ENCODE data around the gene FAF1. TPM values are rescaled to one million over a fixed set of nuclear protein-coding genes. Genes with fewer than 3 reads are reported as not detected.
"Not testable (repeated sequence)": the region's sequence is repeated elsewhere in the genome, so short reads cannot be mapped to it uniquely, and the experiment has no call there.

The FAF1 gene
- total RNA-seq, 1 experiment from 2014 or later: 148 TPM

GRCh38 chr1:50775740-50776139, 184.3 kb downstream of the FAF1 start:
- DNase-seq (ENCODE audit: low read depth): no peak

DNA sequence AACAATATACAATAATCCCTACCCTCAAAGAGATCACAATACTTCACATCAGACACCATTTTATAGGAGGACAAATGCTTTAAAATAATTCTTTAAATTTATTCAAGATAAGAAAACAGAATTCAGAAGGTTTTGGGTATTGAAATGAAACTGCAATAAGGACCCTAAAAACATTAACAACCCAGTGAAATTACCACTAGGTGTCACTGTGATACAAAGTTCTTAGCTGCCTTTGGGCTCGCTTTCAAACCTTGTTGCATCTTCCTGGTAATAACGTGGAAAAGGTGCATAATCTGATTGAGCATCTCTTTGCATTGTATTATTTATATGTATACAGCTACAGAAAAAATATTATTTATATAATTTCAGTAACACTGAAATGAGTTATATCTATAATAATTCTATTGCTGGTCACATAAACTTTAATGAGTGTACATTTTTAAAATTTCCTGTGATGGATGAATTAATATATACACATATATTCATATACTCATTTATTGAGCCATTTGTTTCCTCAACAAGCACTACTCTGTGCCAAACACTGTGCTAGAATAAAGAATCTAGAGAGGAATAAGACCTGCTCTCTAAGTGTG, 185.2 kb downstream of the FAF1 start:
- peak; percentile 38 for DNase-seq (ENCODE audit: low read depth)

GRCh38 chr1:50766688-50767087, 193.4 kb downstream of the FAF1 start:
- no peak for DNase-seq (ENCODE audit: low read depth)

DNA sequence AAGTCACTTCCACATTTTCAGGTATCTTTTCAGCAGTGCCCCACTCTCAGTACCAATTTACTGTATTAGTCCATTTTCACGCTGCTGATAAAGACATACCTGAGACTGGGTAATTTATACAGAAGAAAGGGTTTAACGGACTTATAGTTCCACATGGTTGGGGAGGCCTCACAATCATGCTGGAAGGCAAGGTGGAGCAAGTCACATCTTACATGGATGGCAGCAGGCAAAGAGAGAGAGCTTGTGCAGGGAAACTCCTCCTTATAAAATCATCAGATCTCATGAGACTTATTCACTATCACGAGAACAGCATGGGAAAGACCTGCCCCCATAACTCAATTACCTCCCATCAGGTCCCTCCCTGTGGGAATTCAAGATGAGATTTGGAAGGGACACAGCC, 203.5 kb downstream of the FAF1 start:
- DNase-seq (ENCODE audit: low read depth): not testable (repeated sequence)

DNA sequence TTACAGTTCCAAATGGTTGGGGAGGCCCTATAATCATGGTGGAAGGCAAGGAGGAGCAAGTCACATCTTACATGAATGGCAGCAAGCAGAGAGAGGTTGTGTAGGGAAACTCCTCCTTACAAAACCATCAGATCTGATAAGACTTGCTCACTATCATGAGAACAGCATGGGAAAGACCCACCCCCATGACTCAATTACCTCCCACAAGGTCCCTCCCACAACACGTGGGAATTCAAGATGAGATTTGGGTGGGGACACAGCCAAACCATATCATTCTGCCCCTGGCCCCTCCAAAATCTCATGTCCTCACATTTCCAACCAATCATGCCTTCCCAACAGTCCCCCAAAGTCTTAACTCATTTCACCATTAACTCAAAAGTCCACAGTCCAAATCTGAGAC, 205.3 kb downstream of the FAF1 start:
- DNase-seq (ENCODE audit: low read depth): not testable (repeated sequence)

DNA sequence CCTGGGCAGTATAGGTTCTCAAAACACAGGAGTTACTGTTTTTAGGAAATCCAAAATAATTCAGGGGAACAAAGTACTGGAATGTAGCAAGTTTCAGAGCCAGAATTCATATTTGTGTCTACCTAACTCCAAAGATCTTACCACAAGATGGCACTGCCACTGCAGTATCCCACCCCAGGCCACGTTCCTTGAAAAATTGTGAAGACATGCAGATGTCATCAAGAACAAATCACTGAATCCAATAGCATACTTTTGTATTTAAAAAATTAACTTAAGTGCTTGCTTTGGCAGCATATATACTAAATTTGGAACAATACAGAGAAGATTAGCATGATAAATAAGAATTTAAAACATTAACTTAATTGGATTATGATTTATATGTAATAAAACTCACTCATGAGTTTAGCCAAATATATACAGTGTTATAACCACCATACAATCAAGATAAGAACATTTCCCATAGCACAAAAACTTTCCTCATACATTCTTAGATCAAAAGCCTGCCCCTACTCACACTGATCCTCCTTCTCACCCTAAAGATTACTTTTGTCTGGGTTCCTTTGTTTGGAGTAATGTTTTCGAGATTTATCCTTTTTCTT, 209.9 kb downstream of the FAF1 start:
- peak; percentile 19 for DNase-seq (ENCODE audit: low read depth)

GRCh38 chr1:50747394-50747793, 212.7 kb downstream of the FAF1 start:
- no peak for DNase-seq (ENCODE audit: low read depth)

- no peak for DNase-seq (ENCODE audit: low read depth)
These were observed 217.5 kb downstream of the FAF1 start for GRCh38 chr1:50742523-50742922.

DNA sequence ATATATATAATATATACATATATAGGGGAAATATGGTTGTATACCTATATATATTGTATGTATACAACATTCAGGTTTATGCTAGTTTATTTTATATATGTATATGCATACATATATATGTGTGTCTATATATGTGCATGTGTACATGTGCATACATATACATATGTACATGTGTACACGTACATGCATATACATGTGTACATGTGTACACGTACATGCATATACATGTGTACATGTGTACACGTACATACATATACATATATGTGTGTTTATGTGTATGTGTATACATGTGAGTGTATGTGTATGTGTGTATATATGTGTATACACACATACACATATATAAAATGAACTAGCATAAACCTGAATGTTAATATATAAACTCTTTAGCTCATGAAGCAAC, 220.9 kb downstream of the FAF1 start:
- DNase-seq (ENCODE audit: low read depth): no peak

- DNase-seq (ENCODE audit: low read depth): no peak
These were observed 224.6 kb downstream of the FAF1 start for GRCh38 chr1:50735443-50735842.

DNA sequence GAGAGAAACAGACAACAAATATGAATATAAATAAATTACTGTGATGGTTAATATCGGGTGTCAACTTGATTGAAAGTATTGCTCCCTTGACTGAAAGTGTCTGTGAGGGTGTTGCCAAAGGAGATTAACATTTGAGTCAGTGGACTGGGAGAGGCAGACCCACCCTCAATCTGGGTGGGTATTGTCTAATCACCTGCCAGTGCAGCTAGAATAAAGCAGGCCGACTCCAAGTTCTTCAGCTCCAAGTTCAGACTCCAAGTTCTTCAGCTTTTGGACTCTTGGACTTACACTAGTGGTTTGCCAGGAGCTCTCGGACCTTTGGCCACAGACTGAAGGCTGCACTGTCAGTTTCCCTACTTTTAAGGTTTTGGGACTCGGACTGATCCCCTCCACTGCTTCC, 232.5 kb downstream of the FAF1 start:
- DNase-seq (ENCODE audit: low read depth): not testable (repeated sequence)

GRCh38 chr1:50724626-50725286, 235.3 kb downstream of the FAF1 start:
- DNase-seq (ENCODE audit: low read depth): no peak

GRCh38 chr1:50720457-50721053, 239.5 kb downstream of the FAF1 start:
- DNase-seq (ENCODE audit: low read depth): no peak

- DNase-seq (ENCODE audit: low read depth): no peak
These were observed 240.9 kb downstream of the FAF1 start for GRCh38 chr1:50719126-50719525.

- DNase-seq (ENCODE audit: low read depth): no peak
These were observed 242.7 kb downstream of the FAF1 start for GRCh38 chr1:50717327-50717726.

DNA sequence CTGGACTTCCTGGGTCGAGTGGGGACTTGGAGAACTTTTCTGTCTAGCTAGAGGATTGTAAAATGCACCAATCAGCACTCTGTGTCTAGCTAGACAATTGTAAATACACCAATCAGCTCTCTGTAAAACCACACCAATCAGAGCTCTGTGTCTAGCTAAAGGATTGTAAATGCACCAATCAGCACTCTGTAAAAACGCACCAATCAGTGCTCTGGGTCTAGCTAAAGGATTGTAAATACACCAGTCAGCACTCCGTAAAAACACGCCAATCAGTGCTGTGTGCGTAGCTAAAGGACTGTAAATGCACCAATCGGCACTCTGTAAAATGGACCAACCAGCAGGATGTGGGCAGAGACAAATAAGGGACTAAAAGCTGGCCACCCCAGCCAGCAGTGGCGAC, 243.6 kb downstream of the FAF1 start:
- DNase-seq (ENCODE audit: low read depth): not testable (repeated sequence)

GRCh38 chr1:50710099-50710498, 250.0 kb downstream of the FAF1 start:
- DNase-seq (ENCODE audit: low read depth): no peak

DNA sequence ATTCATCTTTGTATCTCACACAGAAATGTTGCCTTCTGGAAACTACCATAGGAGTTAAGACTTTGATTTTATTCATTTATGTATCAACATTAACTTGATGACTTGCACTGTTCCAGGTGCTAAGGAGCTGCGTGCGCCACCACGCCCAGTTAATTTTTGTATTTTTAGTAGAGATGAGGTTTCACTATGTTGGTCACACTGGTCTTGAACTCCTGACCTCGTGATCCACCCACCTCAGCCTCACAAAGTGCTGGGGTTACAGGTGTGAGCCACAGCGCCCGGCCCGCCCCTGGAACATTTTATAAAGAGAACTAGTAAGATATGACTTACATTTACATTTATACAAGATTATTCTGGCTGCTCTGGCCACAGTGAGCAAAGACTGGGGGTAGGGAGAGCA, 252.2 kb downstream of the FAF1 start:
- DNase-seq (ENCODE audit: low read depth): no peak

DNA sequence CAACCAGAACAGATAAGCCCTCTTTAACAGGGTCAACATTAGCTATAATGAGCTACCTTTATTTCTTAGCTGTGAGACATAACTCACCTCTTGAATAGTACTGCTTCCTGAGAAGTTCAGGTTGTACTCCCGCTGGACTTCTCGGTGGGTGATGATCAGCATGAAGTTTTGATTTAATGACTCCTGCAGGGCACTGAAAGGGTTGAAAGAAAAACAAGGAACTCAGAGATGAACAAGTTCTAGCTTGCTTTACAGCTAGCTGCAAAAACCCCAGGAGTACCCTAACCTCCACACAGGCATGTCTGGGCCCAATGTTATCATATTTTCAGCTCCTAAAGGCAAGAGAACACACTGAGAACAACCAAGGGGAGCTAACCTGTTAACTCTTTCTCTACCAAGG, 254.4 kb downstream of the FAF1 start:
- no peak for DNase-seq (ENCODE audit: low read depth)

GRCh38 chr1:50705041-50705440, 255.0 kb downstream of the FAF1 start:
- DNase-seq (ENCODE audit: low read depth): no peak

- peak; percentile 18 for DNase-seq (ENCODE audit: low read depth)
These were observed 255.9 kb downstream of the FAF1 start for GRCh38 chr1:50704126-50704525.

GRCh38 chr1:50703240-50703639, 256.8 kb downstream of the FAF1 start:
- DNase-seq (ENCODE audit: low read depth): no peak

DNA sequence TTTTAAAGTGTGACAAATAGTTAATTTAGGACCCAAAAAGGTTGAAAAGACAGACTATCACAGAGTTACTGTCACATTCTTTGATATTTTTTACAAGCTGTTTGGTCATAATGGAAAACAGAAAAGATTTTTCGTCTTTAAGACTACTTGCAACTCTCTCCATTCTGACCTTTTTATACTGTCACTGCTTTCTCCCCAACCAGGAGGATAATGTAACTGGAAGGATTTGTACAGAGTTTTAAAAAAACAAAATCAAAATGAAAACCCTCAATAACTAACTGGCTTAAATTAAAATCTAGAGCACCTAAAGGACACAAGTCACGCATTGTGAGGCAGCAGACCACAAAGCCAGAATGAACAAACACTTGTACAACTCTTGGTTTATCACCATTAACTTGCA, 257.7 kb downstream of the FAF1 start:
- DNase-seq (ENCODE audit: low read depth): no peak
